22Rv1 (cell line): Measurements from ENCODE around the gene PARD3B.

ENCODE experiments used
- ZFX ChIP-seq: fragments of 450-650 bp; IDR thresholded peaks from 2 replicates; pipeline ENCODE4 v1.6.1; 2017; ENCODE audit warnings: antibody characterized with exemption, borderline replicate concordance
- TF ChIP-seq, protein P1 (sequence below): fragments of 450-650 bp; IDR thresholded peaks from 2 replicates; pipeline ENCODE4 v1.5.1; 2017; ENCODE audit warnings: mild to moderate bottlenecking

DNA sequence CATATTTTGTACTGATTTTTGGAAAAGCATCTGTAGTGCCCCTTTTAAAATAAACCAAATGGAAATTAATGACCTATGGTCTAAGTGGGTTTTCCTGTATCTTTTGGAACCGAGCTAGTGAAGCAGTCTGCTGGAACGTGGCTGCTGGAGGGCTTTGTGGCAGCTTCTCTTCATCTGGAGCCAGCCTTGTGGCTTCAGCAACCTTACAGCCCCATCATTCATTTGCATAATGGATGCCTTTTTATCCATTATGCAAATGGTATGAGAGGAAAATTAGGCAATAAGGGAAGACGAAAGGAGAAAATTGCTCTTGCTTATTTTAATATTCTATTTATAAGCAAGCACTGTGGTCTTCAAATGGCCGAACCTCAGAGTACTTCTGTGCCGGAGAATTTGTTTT is 421.0 kb downstream of the PARD3B start:
- TF ChIP-seq, protein P1, sequence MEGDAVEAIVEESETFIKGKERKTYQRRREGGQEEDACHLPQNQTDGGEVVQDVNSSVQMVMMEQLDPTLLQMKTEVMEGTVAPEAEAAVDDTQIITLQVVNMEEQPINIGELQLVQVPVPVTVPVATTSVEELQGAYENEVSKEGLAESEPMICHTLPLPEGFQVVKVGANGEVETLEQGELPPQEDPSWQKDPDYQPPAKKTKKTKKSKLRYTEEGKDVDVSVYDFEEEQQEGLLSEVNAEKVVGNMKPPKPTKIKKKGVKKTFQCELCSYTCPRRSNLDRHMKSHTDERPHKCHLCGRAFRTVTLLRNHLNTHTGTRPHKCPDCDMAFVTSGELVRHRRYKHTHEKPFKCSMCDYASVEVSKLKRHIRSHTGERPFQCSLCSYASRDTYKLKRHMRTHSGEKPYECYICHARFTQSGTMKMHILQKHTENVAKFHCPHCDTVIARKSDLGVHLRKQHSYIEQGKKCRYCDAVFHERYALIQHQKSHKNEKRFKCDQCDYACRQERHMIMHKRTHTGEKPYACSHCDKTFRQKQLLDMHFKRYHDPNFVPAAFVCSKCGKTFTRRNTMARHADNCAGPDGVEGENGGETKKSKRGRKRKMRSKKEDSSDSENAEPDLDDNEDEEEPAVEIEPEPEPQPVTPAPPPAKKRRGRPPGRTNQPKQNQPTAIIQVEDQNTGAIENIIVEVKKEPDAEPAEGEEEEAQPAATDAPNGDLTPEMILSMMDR, result no peak
- no peak for TF ChIP-seq ZFX
